Sigmoid colon (tissue), 4 donors: ENCODE data around the gene CRADD.

Experiments
- POLR2A ChIP-seq, 2 donors: fragments of 450-650 bp; IDR thresholded peaks; one replicate each; pipeline ENCODE4 v1.6.1; 2016; ENCODE audit warnings: antibody characterized with exemption in 2 of 2, mild to moderate bottlenecking in 2 of 2, moderate library complexity in 2 of 2
- POLR2AphosphoS5 ChIP-seq, 4 donors: sonication (generic); formaldehyde crosslinking; IDR thresholded peaks; one replicate each; pipeline ENCODE4 v1.6.1; 2017; ENCODE audit warnings: antibody characterized with exemption in 4 of 4

- TF ChIP-seq POLR2A (IDR thresholded peaks at IDR 0.05): no peak
- TF ChIP-seq POLR2AphosphoS5 (IDR thresholded peaks at IDR 0.05): no peak
Measured at GRCh38 chr12:93865751-93866150, 188.6 kb downstream of the CRADD start.
